AG08396 (cell line): Measurements from ENCODE around the gene MFSD2A.
A peak's percentile ranks its signal among the peaks of the same experiment; 100 is the strongest.
"Not testable (repeated sequence)": the region's sequence is repeated elsewhere in the genome, so short reads cannot be mapped to it uniquely, and the experiment has no call there.

Experiments used
- DNase-seq: peaks from one replicate; pipeline ENCODE4 v3.0.0; 2012; ENCODE audit warnings: low spot score, mixed read lengths

The MFSD2A gene

GRCh38 chr1:39954870-39955546 lies at the start of gene MFSD2A:
Gene MFSD2A (plus strand): TSS chr1:39955145. CDS start chr1:39955293, 148 bp downstream.
- peak; percentile 98 for DNase-seq

DNA sequence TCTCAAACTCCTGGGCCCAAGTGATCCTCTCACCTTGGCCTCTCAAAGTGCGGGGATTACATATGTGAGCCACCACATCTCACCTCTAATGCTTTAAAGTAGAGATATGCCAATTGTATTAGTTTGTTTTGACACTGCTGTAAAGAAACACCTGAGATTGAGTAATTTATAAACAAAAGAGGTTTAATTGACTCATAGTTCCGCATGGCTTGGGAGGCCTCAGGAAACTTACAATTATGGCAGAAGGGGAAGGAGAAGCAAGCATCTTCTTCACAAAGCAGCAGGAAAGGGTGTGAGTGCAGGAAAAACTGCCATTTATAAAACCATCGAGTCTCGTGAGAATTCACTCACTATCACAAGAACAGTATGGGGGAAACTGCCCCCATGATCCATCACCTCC lies 49.8 kb upstream of the MFSD2A start:
- DNase-seq: no peak

GRCh38 chr1:39907528-39908453 lies 47.2 kb upstream of the MFSD2A start:
- no peak for DNase-seq

- no peak for DNase-seq
Observed at GRCh38 chr1:39908534-39908933, 46.4 kb upstream of the MFSD2A start.

- no peak for DNase-seq
Observed at GRCh38 chr1:39910263-39910662, 44.7 kb upstream of the MFSD2A start.

- DNase-seq: not testable (repeated sequence)
Observed at GRCh38 chr1:39913136-39913535, 41.8 kb upstream of the MFSD2A start.

DNA sequence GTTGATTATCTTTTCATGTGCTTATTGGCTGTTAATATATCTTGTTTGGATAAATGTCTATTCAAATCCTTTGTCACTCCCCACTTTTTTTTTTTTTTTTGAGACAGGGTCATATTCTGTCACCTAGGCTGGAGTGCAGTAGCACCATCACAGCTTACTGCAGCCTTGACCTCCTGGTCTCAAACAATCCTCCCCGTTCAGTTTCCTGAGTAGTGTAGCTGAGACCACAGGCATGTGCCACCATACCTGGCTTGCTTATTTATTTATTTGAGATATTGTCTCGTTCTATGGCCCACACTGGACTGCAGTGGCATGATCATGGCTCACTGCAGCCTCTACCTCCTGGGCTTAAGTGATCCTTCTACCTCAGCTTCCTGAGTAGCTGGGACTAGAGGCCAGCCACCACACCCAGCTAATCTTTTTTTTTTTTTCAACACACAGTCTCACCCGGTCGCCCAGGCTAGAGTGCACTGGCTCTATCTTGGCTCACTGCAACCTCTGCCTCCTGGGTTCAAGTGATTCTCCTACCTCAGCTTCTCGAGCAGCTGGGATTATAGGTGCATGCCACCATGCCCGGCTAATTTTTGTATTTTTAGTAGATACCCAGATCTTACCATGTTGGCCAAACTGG lies 39.3 kb upstream of the MFSD2A start:
- no peak for DNase-seq

- no peak for DNase-seq
Observed at GRCh38 chr1:39917825-39918224, 37.1 kb upstream of the MFSD2A start.

GRCh38 chr1:39919545-39919944 lies 35.4 kb upstream of the MFSD2A start:
- DNase-seq: peak; percentile 69

DNA sequence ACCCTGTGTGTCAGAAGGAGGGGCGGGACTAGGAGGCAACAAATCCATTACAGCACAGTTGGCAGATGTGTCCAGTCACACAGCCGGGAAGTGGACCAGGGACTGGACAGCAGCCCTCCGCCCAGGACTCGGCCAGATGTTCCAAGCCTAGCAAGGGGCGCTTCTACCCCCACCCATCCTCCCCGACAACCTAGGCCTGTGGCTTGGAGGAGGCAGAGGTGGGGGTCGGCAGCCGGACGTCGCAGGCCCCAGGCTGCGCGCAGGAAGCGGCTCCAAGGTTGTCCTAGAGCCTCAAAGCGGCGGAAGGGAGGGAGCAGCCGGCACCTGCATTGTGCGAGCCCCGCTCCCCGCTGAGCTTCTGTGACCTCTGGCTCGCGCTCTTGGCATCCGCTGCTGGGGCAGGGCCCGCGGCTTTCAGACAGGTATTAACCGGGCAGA lies 32.7 kb upstream of the MFSD2A start:
- no peak for DNase-seq

DNA sequence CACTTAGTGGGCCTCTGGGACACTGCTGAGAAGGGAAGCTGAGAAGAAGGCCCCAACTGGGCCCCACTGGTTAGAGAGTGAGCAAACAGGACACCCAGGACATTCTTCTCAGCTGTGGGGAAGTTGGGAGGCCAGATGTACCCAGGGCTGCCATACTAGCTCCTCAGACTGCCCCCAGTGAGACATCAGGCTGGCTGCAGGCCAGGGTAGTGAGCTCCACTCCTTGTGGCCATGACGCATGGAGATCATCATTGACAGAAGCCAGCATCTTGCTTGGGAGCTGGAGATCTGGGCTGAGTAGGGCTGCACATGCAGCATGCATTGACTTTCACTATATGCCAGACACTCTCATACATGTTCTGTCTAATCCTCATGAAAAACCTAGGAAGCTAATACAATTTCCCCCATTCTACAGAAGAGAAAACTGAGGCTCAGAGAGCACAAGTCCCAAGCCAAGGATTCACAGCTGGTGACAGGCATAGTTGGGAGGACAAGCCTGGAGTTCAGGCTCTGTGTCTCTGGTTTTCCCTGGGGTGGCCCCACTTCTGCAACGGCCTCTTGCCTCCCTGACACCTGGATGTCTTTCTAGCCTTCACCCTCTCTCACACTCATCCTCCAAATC lies 29.1 kb upstream of the MFSD2A start:
- no peak for DNase-seq

GRCh38 chr1:39926343-39926793 lies 28.6 kb upstream of the MFSD2A start:
- no peak for DNase-seq

DNA sequence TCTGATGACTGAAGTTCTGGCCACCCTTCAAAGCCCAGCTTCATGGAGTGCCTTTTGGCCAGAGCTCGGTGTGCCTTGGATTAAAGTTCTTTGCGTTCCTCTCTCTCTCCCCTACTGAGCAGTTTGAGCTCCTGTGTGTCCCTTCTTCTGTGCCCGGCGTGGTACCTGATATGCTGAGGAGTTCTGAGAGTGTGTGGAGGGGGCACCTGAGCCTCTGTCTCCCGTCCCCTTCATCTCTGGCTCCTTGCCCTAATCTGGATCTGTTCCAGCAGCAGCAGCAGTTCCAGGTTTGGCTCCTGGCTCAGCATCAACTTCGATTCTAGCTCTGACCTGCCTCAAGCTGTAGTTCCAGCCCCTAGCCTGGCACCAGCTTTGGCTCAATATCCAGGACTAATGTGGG lies 28.1 kb upstream of the MFSD2A start:
- no peak for DNase-seq

- DNase-seq: no peak
Observed at GRCh38 chr1:39927538-39927937, 27.4 kb upstream of the MFSD2A start.

DNA sequence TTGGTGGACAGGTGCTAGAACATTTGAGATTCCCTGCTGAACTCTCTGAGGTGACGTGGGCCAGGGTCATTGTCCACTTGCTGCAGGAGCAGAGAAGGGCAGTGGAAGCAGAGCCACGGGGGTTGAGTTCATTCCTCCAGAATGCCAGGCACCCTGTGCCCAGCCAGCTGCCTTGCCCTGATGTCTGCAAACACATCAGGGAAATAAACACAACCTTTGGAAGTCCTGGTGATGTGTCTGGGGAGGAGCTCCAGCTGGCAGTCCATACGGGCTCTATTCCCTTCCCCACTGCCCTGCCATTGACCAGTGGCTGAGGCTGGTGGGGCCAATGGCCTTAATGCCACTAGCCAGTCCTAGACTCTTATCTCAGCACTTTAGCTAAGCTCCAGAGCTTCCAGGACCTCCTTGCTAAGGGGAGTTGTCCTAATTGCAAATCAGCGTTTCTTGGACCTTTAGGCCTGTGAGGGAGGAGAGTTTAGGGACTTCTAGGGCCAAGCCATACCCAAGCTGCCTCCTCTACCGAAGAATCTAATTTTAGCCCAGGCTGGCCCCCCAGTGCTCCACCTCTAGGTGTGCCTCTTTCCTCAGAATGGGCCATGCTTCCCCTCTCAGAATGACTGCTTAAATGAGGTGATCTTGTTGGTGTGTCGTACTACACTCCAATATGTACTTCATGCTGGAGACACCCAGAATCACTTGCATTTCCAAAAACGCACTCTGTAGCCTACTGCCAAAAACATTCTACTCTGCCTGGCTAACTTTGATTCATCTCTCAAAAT lies 25.9 kb upstream of the MFSD2A start:
- no peak for DNase-seq

DNA sequence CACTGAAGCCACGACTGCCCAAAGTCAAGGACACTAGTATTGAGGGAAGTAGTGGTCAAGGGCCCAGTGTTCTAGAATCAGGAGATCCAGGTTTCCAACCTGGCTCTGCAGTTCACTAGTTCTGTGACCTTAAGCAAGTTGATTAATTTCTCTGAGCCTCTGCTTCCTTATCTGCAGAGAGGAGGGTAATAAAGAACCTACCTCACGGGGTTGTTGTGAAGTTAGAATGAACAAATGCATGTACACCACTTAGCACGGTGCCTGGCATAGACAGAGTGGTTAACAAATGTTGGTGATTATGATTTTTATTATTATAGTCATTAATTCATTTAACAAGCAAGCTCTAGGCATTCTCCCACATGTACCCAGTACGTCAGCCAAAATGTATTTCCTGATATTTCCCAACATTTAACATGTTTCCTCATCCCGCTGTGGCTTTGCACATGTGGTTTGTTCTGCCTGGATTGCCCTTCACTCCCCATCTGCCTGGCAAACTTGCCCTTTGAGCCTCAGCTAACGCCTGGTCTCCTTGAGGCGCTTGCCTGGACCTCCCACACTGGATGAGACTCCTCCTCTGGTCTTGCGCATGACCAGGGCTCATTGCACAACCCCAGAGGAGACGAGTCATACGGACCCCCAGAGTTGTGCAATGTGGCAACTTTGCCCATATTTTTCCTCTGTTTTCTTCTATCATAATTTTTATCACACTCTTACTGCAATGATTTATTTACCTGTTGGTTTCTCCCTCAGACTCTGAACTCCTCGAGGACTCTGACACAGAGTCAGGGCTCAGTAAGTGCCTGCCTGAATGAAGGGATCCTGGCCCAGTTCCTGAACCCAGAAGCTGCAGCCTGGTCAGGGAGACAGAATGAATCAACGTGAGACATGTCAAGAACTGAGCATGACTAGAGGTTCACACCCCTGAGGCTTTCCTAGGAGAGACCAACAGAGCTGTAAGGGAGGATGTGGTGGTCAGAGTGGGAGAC lies 20.7 kb upstream of the MFSD2A start:
- DNase-seq: peak; percentile 89

DNA sequence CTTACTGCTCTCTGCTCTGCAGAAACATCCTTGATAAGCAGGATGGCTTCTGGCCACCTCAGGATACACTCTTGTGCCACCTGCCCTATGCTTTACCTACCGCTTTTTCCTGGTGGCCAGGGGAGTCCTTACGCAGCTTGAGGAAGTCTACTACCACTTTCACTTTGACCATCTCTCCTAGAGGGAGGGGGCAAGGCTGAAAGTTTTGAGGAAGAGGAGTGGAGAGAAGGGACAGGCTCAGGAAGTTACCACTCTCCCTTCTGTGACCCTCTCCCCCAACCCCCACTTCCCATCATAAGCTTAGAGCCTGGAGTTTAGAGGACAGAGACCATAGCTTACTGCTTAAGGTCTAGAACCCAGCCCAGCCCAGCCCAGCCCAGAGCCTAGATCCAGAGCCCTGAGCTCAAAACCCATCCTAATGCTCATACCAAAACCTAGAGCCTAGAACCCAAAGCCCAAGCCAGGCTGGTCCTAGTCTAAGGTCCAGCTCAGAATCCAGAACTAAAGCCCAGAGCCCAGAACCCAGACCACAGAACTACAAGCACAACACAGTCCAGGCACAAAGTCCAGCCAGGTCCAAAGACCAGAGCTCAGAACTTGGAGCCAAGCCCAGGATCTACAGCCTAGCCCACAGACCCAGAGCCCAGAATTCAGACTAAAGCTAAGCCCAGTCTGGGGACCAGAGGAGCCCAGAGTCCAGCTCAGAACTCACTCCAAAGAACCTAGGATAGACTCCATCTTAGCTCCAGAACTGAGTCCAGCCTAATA lies 18.0 kb upstream of the MFSD2A start:
- DNase-seq: no peak

DNA sequence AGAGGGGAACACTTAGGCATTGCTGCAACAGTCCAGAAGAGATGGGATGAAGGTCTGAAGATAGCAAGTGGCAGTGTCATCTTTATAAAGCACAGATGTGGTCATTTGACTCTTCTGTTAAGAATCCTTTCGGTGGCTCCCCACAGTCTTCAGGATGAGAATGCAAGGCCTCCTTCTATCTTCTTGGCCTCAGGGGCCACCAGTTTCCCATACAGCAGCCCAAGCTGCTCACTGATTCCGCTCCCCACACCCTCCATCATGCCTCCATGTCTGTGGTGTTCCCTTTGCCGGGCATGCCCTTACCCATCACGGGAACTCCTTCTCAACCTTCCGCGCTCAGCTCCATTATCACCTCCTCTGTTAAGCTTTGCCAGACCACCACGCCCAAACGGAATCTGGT lies 16.1 kb upstream of the MFSD2A start:
- DNase-seq: no peak

DNA sequence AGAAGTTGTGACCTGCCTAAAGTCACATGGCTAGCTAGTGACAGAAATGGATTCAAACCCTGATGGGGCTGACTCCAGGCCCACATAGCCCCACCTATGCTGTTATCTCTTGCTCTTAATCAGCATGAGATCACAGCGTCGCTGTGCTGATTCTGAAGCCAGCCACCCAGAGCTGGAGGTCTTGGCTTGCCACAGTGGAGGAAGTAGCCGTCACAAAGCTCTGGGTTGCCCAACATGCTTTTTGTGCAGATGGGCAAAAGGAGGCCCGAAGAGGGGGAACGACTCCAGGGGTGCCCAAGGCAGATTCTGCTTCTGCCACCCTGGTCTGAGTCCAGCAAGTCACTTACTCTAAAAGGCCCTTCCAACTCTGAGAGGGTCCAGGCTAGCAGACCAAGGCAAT lies 14.7 kb upstream of the MFSD2A start:
- DNase-seq: no peak
